ENCODE measurements around the gene ERP44.

DNA sequence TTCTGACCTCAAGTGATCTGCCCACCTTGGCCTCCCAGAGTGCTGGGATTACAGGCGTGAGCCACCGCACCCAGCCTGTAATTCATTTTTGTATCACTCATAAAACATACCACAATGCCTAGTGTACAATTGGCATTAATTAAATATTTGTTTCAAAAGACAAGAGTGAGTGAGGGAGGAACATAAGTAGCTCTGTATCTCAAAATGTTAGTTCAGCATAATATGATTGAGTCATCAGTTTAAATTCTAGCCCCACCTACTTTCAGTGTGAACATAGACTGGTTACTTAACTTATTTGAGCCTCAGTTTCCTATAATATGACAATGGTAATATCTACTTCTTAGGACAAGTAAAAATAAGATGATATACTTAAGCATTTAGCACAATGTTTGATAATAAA lies 27.1 kb upstream of the ERP44 start:
- TF ChIP-seq POLR2A (IDR thresholded peaks at IDR 0.05; ENCODE audit: low read length) (no peak), GATA1 (IDR thresholded peaks at IDR 0.05; ENCODE audit: low read depth, low read length) (no peak)

All from erythroblast (primary cell).